ENCODE measurements around the gene PBX1. TPM values are rescaled to one million over a fixed set of nuclear protein-coding genes. Genes with fewer than 3 reads are reported as not detected.

Gene PBX1
- total RNA-seq, 3 donors from 2014 or later (not counting 1 experiment from before 2014, with no cell fraction given): 0.54 to 3.5 (median 1.4) TPM

DNA sequence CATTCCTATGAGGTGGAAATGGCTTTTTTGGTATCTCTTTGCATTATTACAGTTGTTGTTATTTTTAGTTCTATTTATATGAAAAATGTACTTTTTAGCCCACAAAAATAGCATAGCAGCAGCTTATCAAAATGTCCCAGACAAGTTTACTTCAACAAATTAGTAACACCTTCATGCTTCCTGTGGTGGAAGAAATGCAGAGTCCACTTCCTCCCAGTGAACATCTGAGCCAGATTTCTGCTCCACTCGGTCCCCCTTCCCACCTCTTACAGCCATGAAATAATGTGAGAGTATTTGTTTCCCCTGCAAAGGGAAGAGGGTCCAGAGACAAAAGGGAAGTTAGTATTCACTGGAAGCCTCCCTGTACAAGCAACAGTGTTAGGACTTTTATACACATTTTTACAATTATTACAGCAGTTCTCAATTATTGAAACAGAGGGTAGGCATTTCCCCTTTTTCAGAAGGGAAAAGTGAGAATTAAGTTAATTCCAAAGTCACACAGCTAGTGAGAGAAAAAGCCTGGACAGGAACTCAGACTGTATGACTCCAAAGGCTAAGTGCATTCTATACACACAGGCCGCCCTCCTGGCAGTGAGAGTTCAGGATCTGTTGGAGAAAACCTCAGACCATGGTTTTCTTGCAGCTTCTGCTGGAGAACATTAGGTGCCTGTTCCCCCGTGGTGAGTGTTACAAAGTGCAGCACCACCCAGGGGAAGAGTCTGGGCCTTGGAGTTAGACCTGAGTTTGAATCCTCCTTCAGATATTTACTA, 126.5 kb downstream of the PBX1 start:
- H3K27me3 Mint-ChIP-seq (ENCODE audit: low read depth in 2 of 2): peaks cover 7 to 35% of the 10 kb centered on the region in 2 donors
- Histone ChIP-seq H3K36me3 (ENCODE audit: control insufficient read depth, insufficient read depth, low read length) (no peaks in the 10 kb centered on the region), H3K4me3 (ENCODE audit: low read length) (no peak overlapping the region), H3K9me3 (ENCODE audit: control insufficient read depth, insufficient read depth, low read length) (no peaks in the 10 kb centered on the region), H3K27me3 (ENCODE audit: control insufficient read depth, insufficient read depth, low read length) (no peaks in the 10 kb centered on the region), H3K4me1 (ENCODE audit: control insufficient read depth, insufficient read depth, low read length) (peaks cover 3% of the 10 kb centered on the region), H3K27ac (ENCODE audit: low read length) (no peak overlapping the region)
- no peak overlapping the region for H3K4me3 Mint-ChIP-seq
- no peak overlapping the region for H3K27ac Mint-ChIP-seq
- WGBS (ENCODE audit: insufficient coverage): 72% methylated on average over 2 of the region's 3 CpGs
- intact Hi-C loops (cut with micrococcal nuclease): no loop called here
- ATAC-seq (no peak), DNase-seq (no peak)
- no peaks in the 10 kb centered on the region for H3K36me3 Mint-ChIP-seq
- peaks cover 6 to 7% of the 10 kb centered on the region in 2 donors for H3K4me1 Mint-ChIP-seq
- TF ChIP-seq, protein P1, sequence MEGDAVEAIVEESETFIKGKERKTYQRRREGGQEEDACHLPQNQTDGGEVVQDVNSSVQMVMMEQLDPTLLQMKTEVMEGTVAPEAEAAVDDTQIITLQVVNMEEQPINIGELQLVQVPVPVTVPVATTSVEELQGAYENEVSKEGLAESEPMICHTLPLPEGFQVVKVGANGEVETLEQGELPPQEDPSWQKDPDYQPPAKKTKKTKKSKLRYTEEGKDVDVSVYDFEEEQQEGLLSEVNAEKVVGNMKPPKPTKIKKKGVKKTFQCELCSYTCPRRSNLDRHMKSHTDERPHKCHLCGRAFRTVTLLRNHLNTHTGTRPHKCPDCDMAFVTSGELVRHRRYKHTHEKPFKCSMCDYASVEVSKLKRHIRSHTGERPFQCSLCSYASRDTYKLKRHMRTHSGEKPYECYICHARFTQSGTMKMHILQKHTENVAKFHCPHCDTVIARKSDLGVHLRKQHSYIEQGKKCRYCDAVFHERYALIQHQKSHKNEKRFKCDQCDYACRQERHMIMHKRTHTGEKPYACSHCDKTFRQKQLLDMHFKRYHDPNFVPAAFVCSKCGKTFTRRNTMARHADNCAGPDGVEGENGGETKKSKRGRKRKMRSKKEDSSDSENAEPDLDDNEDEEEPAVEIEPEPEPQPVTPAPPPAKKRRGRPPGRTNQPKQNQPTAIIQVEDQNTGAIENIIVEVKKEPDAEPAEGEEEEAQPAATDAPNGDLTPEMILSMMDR (IDR thresholded peaks at IDR 0.05): no peak
- no peaks in the 10 kb centered on the region for H3K9me3 Mint-ChIP-seq

DNA sequence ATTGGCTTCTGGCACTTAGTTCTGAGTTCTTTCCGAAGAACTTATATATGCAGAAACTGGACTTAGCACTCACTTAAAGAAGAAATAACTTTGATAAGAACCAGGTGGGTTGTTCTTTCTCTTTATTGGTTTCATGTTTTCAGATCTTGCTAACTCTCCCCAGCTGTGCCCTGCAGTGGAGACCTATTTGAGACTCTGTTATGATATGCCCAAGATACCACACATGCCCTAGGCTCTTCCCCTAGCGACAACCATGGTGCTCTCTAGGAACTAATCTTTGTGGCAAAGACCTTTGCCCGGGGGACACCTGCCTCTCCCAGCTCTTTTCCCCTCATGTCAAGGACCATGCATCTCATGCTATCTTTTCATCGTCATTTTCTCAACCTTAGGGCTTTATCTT, 128.8 kb downstream of the PBX1 start:
- Mint-ChIP-seq H3K9me3 (no peaks in the 10 kb centered on the region), H3K36me3 (no peaks in the 10 kb centered on the region), H3K27me3 (ENCODE audit: low read depth in 2 of 2) (peaks cover 7 to 32% of the 10 kb centered on the region in 2 donors), H3K4me1 (peaks cover 6 to 7% of the 10 kb centered on the region in 2 donors), H3K27ac (no peak overlapping the region), H3K4me3 (no peak overlapping the region)
- Histone ChIP-seq H3K27ac (ENCODE audit: low read length) (no peak overlapping the region), H3K27me3 (ENCODE audit: control insufficient read depth, insufficient read depth, low read length) (no peaks in the 10 kb centered on the region), H3K9me3 (ENCODE audit: control insufficient read depth, insufficient read depth, low read length) (no peaks in the 10 kb centered on the region), H3K4me1 (ENCODE audit: control insufficient read depth, insufficient read depth, low read length) (peaks cover 3% of the 10 kb centered on the region), H3K4me3 (ENCODE audit: low read length) (no peak overlapping the region), H3K36me3 (ENCODE audit: control insufficient read depth, insufficient read depth, low read length) (no peaks in the 10 kb centered on the region)
- TF ChIP-seq, protein P1 (IDR thresholded peaks at IDR 0.05): no peak
- intact Hi-C loops (cut with micrococcal nuclease): no loop called here
- DNase-seq (no peak), ATAC-seq (no peak)
- WGBS (ENCODE audit: insufficient coverage): 97% methylated on average over 3 of the region's 4 CpGs

DNA sequence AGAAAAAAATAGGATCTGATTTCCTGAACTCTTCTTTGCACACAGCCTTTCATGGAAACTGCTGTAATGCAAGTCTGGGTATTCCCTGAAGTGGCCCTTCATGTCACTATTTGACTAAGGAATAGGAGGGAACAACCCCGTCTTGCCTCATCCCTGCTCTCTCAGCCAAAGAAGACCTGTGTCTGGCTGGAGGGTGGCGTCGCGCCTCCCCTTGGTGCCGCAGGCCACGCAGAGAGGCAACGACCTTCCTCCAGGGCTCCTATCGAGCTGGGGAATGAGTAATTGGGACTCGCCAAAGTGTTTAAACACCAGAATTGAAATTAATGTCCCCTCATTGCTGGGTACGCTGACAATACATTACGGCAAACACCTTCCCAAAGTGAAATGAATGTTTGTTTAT, 129.8 kb downstream of the PBX1 start:
- Mint-ChIP-seq H3K36me3 (no peaks in the 10 kb centered on the region), H3K9me3 (no peaks in the 10 kb centered on the region), H3K4me3 (no peak overlapping the region), H3K27me3 (ENCODE audit: low read depth in 2 of 2) (peaks cover 7 to 22% of the 10 kb centered on the region in 2 donors), H3K4me1 (peaks cover 6 to 7% of the 10 kb centered on the region in 2 donors), H3K27ac (no peak overlapping the region)
- Histone ChIP-seq H3K36me3 (ENCODE audit: control insufficient read depth, insufficient read depth, low read length) (no peaks in the 10 kb centered on the region), H3K4me3 (ENCODE audit: low read length) (no peak overlapping the region), H3K27ac (ENCODE audit: low read length) (no peak overlapping the region), H3K27me3 (ENCODE audit: control insufficient read depth, insufficient read depth, low read length) (no peaks in the 10 kb centered on the region), H3K9me3 (ENCODE audit: control insufficient read depth, insufficient read depth, low read length) (no peaks in the 10 kb centered on the region), H3K4me1 (ENCODE audit: control insufficient read depth, insufficient read depth, low read length) (peaks cover 3% of the 10 kb centered on the region)
- ATAC-seq (no peak), DNase-seq (no peak)
- intact Hi-C loops (cut with micrococcal nuclease): no loop called here
- TF ChIP-seq, protein P1 (IDR thresholded peaks at IDR 0.05): no peak
- 91% methylated on average over 11 of the region's 11 CpGs for WGBS (ENCODE audit: insufficient coverage)
